Left ventricle myocardium inferior (tissue), 1 donor: ENCODE results near the gene MTCL1. TPM values are rescaled to one million over a fixed set of nuclear protein-coding genes. Genes with fewer than 3 reads are reported as not detected.

Experiments used
- DNase-seq: peaks from one replicate; pipeline ENCODE4 v3.0.0-alpha.2; 2020
- H3K27ac ChIP-seq: fragments of 200-600 bp; replicated peaks from 2 replicates; pipeline ENCODE4 v1.8.0; 2021
- H3K27me3 ChIP-seq: fragments of 200-600 bp; 2 replicates; pipeline ENCODE4 v1.8.0; 2021; ENCODE audit warnings: low read depth
- H3K36me3 ChIP-seq: fragments of 200-600 bp; 2 replicates; pipeline ENCODE4 v1.8.0; 2021
- H3K4me1 ChIP-seq: fragments of 200-600 bp; 2 replicates; pipeline ENCODE4 v1.8.0; 2021
- H3K4me3 ChIP-seq: fragments of 200-600 bp; 2 replicates; pipeline ENCODE4 v1.8.0; 2021; ENCODE audit warnings: mild to moderate bottlenecking, moderate library complexity
- H3K9me3 ChIP-seq: fragments of 200-600 bp; replicated peaks from 2 replicates; pipeline ENCODE4 v1.8.0; 2021
- intact Hi-C: fragments of 100-400 bp; cut with micrococcal nuclease; formaldehyde crosslinking; loops from one replicate; pipeline ENCODE4 v1.11.0; 2022
- total RNA-seq: library from RNA; stranded (reverse); fragmentation: NEBNext Ultra II Directional; extraction: Animal tissue kit (Norgen Biotek cat#: 25700); gene quantifications from one replicate; pipeline ENCODE4 v1.2.1, GENCODE V29; 2021
- TF ChIP-seq, protein P1 (sequence below): fragments of 200-600 bp; IDR thresholded peaks from 2 replicates; pipeline ENCODE4 v1.8.0; 2021; ENCODE audit warnings: antibody characterized with exemption, mild to moderate bottlenecking, borderline replicate concordance
- donor health status: DM: no; HTN: yes; CAD: no; lungs with severe emphysema.

Gene MTCL1
- total RNA-seq, 1 donor from 2014 or later, result 9.1 TPM

GRCh38 chr18:8825729-8826375 is 120.5 kb downstream of the MTCL1 start:
- Histone ChIP-seq H3K27me3 (no peaks in the 10 kb centered on the region), H3K36me3 (no peaks in the 10 kb centered on the region), H3K9me3 (no peaks in the 10 kb centered on the region), H3K4me1 (peaks cover 20% of the 10 kb centered on the region), H3K4me3 (no peak overlapping the region), H3K27ac (no peak overlapping the region)
- no peak for DNase-seq
- TF ChIP-seq, protein P1, sequence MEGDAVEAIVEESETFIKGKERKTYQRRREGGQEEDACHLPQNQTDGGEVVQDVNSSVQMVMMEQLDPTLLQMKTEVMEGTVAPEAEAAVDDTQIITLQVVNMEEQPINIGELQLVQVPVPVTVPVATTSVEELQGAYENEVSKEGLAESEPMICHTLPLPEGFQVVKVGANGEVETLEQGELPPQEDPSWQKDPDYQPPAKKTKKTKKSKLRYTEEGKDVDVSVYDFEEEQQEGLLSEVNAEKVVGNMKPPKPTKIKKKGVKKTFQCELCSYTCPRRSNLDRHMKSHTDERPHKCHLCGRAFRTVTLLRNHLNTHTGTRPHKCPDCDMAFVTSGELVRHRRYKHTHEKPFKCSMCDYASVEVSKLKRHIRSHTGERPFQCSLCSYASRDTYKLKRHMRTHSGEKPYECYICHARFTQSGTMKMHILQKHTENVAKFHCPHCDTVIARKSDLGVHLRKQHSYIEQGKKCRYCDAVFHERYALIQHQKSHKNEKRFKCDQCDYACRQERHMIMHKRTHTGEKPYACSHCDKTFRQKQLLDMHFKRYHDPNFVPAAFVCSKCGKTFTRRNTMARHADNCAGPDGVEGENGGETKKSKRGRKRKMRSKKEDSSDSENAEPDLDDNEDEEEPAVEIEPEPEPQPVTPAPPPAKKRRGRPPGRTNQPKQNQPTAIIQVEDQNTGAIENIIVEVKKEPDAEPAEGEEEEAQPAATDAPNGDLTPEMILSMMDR, result no peak
- intact Hi-C loops, result no loop called here

GRCh38 chr18:8826514-8826913 is 121.2 kb downstream of the MTCL1 start:
- Histone ChIP-seq H3K4me3 (no peak overlapping the region), H3K27ac (no peak overlapping the region), H3K36me3 (no peaks in the 10 kb centered on the region), H3K27me3 (no peaks in the 10 kb centered on the region), H3K9me3 (no peaks in the 10 kb centered on the region), H3K4me1 (peaks cover 20% of the 10 kb centered on the region)
- DNase-seq, result no peak
- TF ChIP-seq, protein P1, result no peak
- intact Hi-C loops, result no loop called here

DNA sequence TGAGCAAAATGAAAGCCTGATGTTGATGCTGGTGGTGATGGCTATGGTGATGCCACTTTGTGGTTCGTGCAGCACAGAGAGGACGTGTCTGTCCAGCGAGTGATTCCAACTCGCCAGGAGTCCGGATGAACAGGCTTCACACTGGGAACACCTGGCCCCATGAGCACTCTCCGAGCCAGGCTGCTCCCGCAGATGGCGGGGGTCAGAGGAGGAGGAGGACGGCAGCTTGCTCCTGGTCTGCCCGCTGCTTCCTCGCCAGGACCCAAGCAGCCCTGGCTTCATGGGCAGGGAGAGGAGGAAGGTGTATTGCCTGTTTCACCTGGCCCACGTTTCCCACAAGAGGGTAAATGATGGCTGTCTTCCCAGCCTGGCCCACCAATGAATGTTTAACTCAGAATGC is 121.6 kb downstream of the MTCL1 start:
- H3K36me3 ChIP-seq, result no peaks in the 10 kb centered on the region
- H3K4me3 ChIP-seq, result no peak overlapping the region
- no peak overlapping the region for H3K27ac ChIP-seq
- H3K27me3 ChIP-seq, result no peaks in the 10 kb centered on the region
- TF ChIP-seq, protein P1, result no peak
- H3K4me1 ChIP-seq, result peaks cover 20% of the 10 kb centered on the region
- no peak for DNase-seq
- H3K9me3 ChIP-seq, result no peaks in the 10 kb centered on the region
- intact Hi-C loops, result no loop called here

DNA sequence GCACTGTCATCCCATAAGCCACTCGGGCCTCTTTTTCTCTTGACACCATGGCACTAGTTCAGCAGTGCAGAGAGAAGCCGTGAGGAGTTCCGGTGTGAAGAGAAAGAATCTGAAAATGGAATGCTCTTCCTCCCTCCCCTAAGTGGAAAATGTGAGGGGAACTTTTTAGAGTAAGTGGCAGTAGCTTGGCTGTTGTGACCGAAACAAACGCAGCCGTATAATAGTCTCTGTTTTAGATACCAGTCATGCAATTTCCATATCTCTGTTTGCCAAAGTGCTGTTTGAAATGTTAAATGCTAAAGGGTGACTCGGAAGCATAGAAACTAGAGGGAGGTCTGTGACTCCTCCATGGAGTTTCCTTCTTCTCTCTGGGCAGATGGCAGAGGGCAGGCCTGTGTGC is 122.9 kb downstream of the MTCL1 start:
- intact Hi-C loops, result no loop called here
- H3K9me3 ChIP-seq, result no peaks in the 10 kb centered on the region
- peaks cover 16% of the 10 kb centered on the region for H3K4me1 ChIP-seq
- no peak overlapping the region for H3K27ac ChIP-seq
- DNase-seq, result no peak
- no peaks in the 10 kb centered on the region for H3K27me3 ChIP-seq
- no peaks in the 10 kb centered on the region for H3K36me3 ChIP-seq
- H3K4me3 ChIP-seq, result no peak overlapping the region
- TF ChIP-seq, protein P1, result no peak

DNA sequence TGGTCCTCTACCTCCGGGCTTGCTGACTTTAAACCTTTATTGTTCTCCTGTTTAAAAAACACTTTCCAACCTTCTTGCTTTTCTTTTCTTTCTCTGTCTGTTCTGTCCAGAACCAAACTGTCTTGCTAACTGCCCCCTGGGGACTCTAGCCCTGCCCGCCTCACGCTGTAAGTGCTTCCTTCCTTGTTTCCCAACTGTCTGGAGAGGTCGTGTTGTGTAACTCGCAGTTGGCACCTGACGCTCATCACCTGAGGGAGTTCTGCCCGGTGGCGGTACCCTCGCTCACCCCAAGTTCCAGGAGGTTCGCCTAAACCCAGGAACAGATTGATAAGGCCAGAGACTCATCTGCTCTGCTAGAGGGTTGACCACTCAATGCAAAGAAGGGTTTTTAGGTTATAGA is 123.4 kb downstream of the MTCL1 start:
- intact Hi-C loops, result no loop called here
- no peaks in the 10 kb centered on the region for H3K9me3 ChIP-seq
- peaks cover 11% of the 10 kb centered on the region for H3K4me1 ChIP-seq
- H3K27ac ChIP-seq, result no peak overlapping the region
- no peaks in the 10 kb centered on the region for H3K27me3 ChIP-seq
- TF ChIP-seq, protein P1, result no peak
- no peaks in the 10 kb centered on the region for H3K36me3 ChIP-seq
- no peak overlapping the region for H3K4me3 ChIP-seq
- DNase-seq, result no peak
